ENCODE data around the gene LINGO3.
A peak's percentile ranks its signal among the peaks of the same experiment; 100 is the strongest.

- TF ChIP-seq CTCF (conservative IDR thresholded peaks at IDR 0.05; ENCODE audit: low read depth in 2 of 2): peak; percentile 86 to 87
- no peak for TF ChIP-seq EZH2phosphoT487 (IDR thresholded peaks at IDR 0.05; ENCODE audit: unreplicated experiment)
- no peak for TF ChIP-seq EZH2 (IDR thresholded peaks at IDR 0.05; ENCODE audit: low read depth, unreplicated experiment)
- TF ChIP-seq POLR2AphosphoS5 (IDR thresholded peaks at IDR 0.05; ENCODE audit: low read depth): peak; percentile 92
- no peak for TF ChIP-seq JUNB (IDR thresholded peaks at IDR 0.05; ENCODE audit: unreplicated experiment)
Measured at GRCh38 chr19:2273356-2274184, 34.4 kb downstream of the LINGO3 start.

All from GM23338 (cell line).